ENCODE measurements around the gene PLCG1. TPM values are rescaled to one million over a fixed set of nuclear protein-coding genes. Genes with fewer than 3 reads are reported as not detected.

Gene PLCG1
- total and polyA plus RNA-seq, 4 donors = 2.0 to 30.4 (median 16.1) TPM

GRCh38 chr20:41169791-41170351 lies 32.5 kb downstream of the PLCG1 start:
- WGBS = 94% methylated on average over 14 of the region's 14 CpGs
- peaks cover 4 to 58% (median 17%) of the 10 kb centered on the region in 4 donors for H3K36me3 ChIP-seq (ENCODE audit: control insufficient read depth in 4 of 4, insufficient read depth in 3 of 4, low read depth in 1 of 4, low read length in 3 of 4)
- H3K4me3 ChIP-seq (ENCODE audit: low read depth in 1 of 3, low read length in 3 of 3) = no peak overlapping the region
- no peaks in the 10 kb centered on the region for H3K27me3 ChIP-seq (ENCODE audit: control insufficient read depth in 4 of 4, insufficient read depth in 4 of 4, low read length in 3 of 4)
- no peak for DNase-seq (ENCODE audit: low spot score)
- no peaks in the 10 kb centered on the region for H3K9me3 ChIP-seq (ENCODE audit: control insufficient read depth in 4 of 4, low read length in 3 of 4)
- no peak overlapping the region for H3K9ac ChIP-seq (ENCODE audit: low read depth in 1 of 2, low read length in 2 of 2)
- H3K4me1 ChIP-seq (ENCODE audit: control insufficient read depth in 4 of 4, insufficient read depth in 4 of 4, low read length in 3 of 4) = peaks cover 0 to 5% (median 0%) of the 10 kb centered on the region in 4 donors
- no peak for TF ChIP-seq FOXA2 (IDR thresholded peaks at IDR 0.05)
- TF ChIP-seq, protein P1, sequence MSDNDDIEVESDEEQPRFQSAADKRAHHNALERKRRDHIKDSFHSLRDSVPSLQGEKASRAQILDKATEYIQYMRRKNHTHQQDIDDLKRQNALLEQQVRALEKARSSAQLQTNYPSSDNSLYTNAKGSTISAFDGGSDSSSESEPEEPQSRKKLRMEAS (IDR thresholded peaks at IDR 0.05) = no peak
- no peak for TF ChIP-seq RXRA (IDR thresholded peaks at IDR 0.05)
- TF ChIP-seq NR2F2 (IDR thresholded peaks at IDR 0.05) = no peak
- TF ChIP-seq TAF1 (conservative IDR thresholded peaks at IDR 0.05) = no peak
- no peak for TF ChIP-seq REST (IDR thresholded peaks at IDR 0.05)
- no peak for TF ChIP-seq GABPA (IDR thresholded peaks at IDR 0.05 in 1 of 2, conservative IDR thresholded peaks at IDR 0.05 in 1 of 2)
- TF ChIP-seq, protein P2, sequence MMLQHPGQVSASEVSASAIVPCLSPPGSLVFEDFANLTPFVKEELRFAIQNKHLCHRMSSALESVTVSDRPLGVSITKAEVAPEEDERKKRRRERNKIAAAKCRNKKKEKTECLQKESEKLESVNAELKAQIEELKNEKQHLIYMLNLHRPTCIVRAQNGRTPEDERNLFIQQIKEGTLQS (IDR thresholded peaks at IDR 0.05) = no peak
- no peak for TF ChIP-seq RAD21 (IDR thresholded peaks at IDR 0.05)
- TF ChIP-seq HNF4A (conservative IDR thresholded peaks at IDR 0.05) = no peak
- TF ChIP-seq EGR1 (IDR thresholded peaks at IDR 0.05; ENCODE audit: low read depth in 2 of 2) = no peak
- no peak for TF ChIP-seq YY1 (IDR thresholded peaks at IDR 0.05)
- no peak for TF ChIP-seq HNF4G (IDR thresholded peaks at IDR 0.05)
- no peak for TF ChIP-seq JUND (IDR thresholded peaks at IDR 0.05)
- no peak overlapping the region for H3K27ac ChIP-seq (ENCODE audit: low read depth in 1 of 2, low read length in 2 of 2)

DNA sequence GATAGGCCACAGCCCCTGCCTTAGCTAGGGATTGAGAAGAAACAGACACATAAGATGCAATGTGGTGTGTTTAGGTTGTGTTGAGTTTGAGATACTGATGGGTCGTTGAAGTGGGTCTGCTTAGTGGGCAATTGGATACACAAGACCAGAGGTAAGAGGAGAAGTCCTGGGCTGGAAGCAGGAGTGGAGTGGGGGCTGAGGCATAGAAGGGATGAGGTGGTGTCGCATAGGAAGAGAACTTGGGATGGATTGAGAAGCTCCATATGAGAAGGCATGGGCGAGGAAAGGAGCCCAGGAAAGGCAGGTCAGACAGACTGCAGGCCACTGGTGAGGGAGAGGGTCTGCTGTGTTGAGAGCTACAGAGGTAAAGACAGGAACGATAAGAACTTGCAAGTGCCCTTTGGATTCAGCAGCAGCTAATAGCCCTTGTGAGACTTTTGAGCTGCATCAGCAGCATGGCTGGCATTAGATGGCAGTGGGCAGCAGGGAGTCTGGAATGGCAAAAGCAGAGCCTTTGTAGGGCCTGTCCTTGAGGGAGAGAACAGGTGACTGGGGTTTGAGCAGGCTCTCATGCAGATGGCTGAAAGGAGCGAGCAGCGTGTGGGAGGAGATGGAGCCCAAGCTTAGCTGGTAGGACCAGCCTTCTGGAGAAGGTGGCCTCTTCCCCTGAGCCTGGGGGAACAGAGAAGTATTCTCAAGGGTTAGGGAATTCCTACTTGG lies 33.2 kb downstream of the PLCG1 start:
- WGBS = 92% methylated on average over 6 of the region's 6 CpGs

More for the DNA sequence above, 33.2 kb downstream of the PLCG1 start:
- TF ChIP-seq YY1 (IDR thresholded peaks at IDR 0.05) (no peak), RXRA (IDR thresholded peaks at IDR 0.05) (no peak), TAF1 (conservative IDR thresholded peaks at IDR 0.05) (no peak), EGR1 (IDR thresholded peaks at IDR 0.05; ENCODE audit: low read depth in 2 of 2) (no peak), NR2F2 (IDR thresholded peaks at IDR 0.05) (no peak), FOXA1 (IDR thresholded peaks at IDR 0.05) (no peak), ZBTB33 (IDR thresholded peaks at IDR 0.05) (no peak), FOXA2 (IDR thresholded peaks at IDR 0.05) (no peak), REST (IDR thresholded peaks at IDR 0.05) (no peak), SP1 (IDR thresholded peaks at IDR 0.05) (no peak), HNF4G (IDR thresholded peaks at IDR 0.05) (no peak), JUND (IDR thresholded peaks at IDR 0.05) (no peak), CTCF (IDR thresholded peaks at IDR 0.05; ENCODE audit: low read depth, low read length, missing input control) (no peak), GABPA (IDR thresholded peaks at IDR 0.05 in 1 of 2, conservative IDR thresholded peaks at IDR 0.05 in 1 of 2) (no peak)
- TF ChIP-seq, protein P2 (IDR thresholded peaks at IDR 0.05) = no peak
- Histone ChIP-seq H3K36me3 (ENCODE audit: control insufficient read depth in 4 of 4, insufficient read depth in 3 of 4, low read depth in 1 of 4, low read length in 3 of 4) (peaks cover 4 to 52% (median 13%) of the 10 kb centered on the region in 4 donors), H3K4me3 (ENCODE audit: low read depth in 1 of 3, low read length in 3 of 3) (no peak overlapping the region), H3K27ac (ENCODE audit: low read depth in 1 of 2, low read length in 2 of 2) (no peak overlapping the region), H3K9ac (ENCODE audit: low read depth in 1 of 2, low read length in 2 of 2) (no peak overlapping the region), H3K27me3 (ENCODE audit: control insufficient read depth in 4 of 4, insufficient read depth in 4 of 4, low read length in 3 of 4) (no peaks in the 10 kb centered on the region), H3K4me1 (ENCODE audit: control insufficient read depth in 4 of 4, insufficient read depth in 4 of 4, low read length in 3 of 4) (peaks cover 0 to 5% (median 0%) of the 10 kb centered on the region in 4 donors), H3K9me3 (ENCODE audit: control insufficient read depth in 4 of 4, low read length in 3 of 4) (no peaks in the 10 kb centered on the region)
- no peak for DNase-seq (ENCODE audit: low spot score)

Measured in liver (tissue), 9 donors.